Adipocyte (in vitro differentiated cells): ENCODE data around the gene AFF3.

ENCODE experiments used
- DNase-seq: peaks from one replicate; pipeline ENCODE4 v3.0.0-alpha.2; 2015; ENCODE audit warnings: low read depth
- H3K27me3 ChIP-seq: replicated peaks from 2 replicates; pipeline ENCODE4 v1.7.0; 2013; ENCODE audit warnings: mild to moderate bottlenecking, low read length, moderate library complexity; ENCODE audit not compliant: control insufficient read depth, insufficient read depth
- H3K36me3 ChIP-seq: 2 replicates; pipeline ENCODE4 v1.7.0; 2013; ENCODE audit warnings: low read length, mild to moderate bottlenecking, moderate library complexity; ENCODE audit not compliant: control insufficient read depth, insufficient read depth, severe bottlenecking
- H3K4me1 ChIP-seq: 2 replicates; pipeline ENCODE4 v1.7.0; 2013; ENCODE audit warnings: mild to moderate bottlenecking, low read length, moderate library complexity; ENCODE audit not compliant: control insufficient read depth, insufficient read depth
- H3K4me3 ChIP-seq: 2 replicates; pipeline ENCODE4 v1.7.0; 2013; ENCODE audit warnings: mild to moderate bottlenecking, low read length, moderate library complexity
- H3K9ac ChIP-seq: 2 replicates; pipeline ENCODE4 v1.7.0; 2013; ENCODE audit warnings: mild to moderate bottlenecking, low read length, moderate library complexity
- H3K9me3 ChIP-seq: 2 replicates; pipeline ENCODE4 v1.7.0; 2013; ENCODE audit warnings: mild to moderate bottlenecking, low read length, moderate library complexity; ENCODE audit not compliant: control insufficient read depth

AFF3 gene

DNA sequence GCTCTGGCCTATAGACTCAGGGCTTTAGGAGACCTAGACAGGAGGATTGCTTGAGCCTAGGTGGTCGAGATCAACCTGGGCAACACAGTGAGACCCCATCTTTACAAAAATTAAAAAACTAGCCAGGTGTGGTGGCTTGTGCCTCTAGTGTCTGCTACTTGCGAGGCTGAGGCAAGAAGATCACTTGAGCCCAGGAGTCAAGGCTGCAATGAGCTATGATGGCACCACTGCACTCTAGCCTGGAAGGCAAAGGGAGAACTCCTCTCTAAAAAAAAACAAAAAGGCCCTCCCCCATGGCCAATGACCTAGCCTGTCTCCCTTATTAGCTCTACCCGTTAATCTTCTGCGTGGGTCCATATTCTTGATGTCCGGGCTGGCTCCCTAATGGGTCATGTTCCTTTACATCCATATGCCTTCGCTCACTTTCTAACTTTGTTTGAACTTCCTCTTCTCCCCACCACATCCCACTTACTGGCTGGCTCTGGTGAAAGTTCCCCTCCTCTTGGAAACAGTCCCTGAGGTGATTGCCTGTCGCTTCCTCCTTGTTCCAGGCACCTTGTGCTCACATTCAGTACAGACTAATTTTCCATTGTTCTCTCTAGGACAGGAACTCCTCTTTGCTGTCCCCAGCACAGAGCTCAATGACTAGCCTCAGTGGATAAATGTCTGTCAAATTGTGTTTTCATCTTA lies 103.0 kb downstream of the AFF3 start:
- peaks cover 3% of the 10 kb centered on the region for H3K27me3 ChIP-seq
- H3K36me3 ChIP-seq, result no peaks in the 10 kb centered on the region
- no peak overlapping the region for H3K9ac ChIP-seq
- no peak for DNase-seq
- H3K4me1 ChIP-seq, result peaks cover 5% of the 10 kb centered on the region
- H3K4me3 ChIP-seq, result no peak overlapping the region
- H3K9me3 ChIP-seq, result no peaks in the 10 kb centered on the region

DNA sequence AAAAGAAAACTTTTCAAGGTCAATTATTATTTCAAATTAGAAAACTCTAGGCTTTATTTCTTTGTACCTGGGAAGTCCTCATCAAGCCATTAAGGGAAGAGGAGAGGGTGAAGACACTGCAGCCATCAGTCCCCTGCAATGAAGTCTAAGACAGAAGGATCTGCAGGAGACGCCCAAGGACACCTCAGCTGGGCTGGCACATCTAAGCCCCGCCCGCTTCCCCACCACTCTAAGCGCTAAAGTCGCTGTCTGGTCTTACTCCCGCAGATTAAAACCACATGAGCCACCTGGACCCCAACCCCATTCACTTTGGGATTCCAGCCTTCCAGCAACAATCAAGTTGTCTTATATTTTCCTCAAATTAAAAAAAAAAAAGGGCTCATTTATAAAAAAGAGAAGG lies 104.4 kb downstream of the AFF3 start:
- H3K9me3 ChIP-seq, result no peaks in the 10 kb centered on the region
- no peak overlapping the region for H3K9ac ChIP-seq
- H3K36me3 ChIP-seq, result no peaks in the 10 kb centered on the region
- peaks cover 3% of the 10 kb centered on the region for H3K27me3 ChIP-seq
- DNase-seq, result no peak
- peaks cover 3% of the 10 kb centered on the region for H3K4me1 ChIP-seq
- H3K4me3 ChIP-seq, result no peak overlapping the region

- peaks cover 3% of the 10 kb centered on the region for H3K27me3 ChIP-seq
- DNase-seq, result no peak
- no peaks in the 10 kb centered on the region for H3K36me3 ChIP-seq
- H3K9ac ChIP-seq, result no peak overlapping the region
- H3K4me1 ChIP-seq, result no peaks in the 10 kb centered on the region
- no peaks in the 10 kb centered on the region for H3K9me3 ChIP-seq
- no peak overlapping the region for H3K4me3 ChIP-seq
Observed at GRCh38 chr2:100036793-100037192, 105.6 kb downstream of the AFF3 start.

DNA sequence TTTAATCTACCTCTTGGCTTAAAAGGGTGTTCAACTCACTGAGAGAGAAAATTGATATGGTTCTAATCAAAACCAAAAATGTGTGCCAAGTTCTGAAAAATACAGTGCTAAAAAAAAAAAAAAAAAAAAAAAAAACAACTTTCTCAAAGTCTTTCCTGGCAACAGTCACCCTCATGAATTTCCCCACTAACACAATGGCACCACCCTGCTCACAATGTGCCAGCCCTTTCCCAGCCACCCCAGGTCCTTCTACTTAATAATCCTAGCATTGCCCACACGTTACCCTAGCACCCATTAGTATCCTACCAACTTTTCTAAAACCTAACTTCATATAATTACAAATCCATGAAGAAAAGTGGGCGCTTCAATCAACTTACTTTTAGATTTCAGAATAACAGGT lies 106.4 kb downstream of the AFF3 start:
- H3K36me3 ChIP-seq, result no peaks in the 10 kb centered on the region
- no peaks in the 10 kb centered on the region for H3K9me3 ChIP-seq
- H3K4me1 ChIP-seq, result no peaks in the 10 kb centered on the region
- H3K9ac ChIP-seq, result no peak overlapping the region
- no peak overlapping the region for H3K4me3 ChIP-seq
- DNase-seq, result peak; percentile 13
- peaks cover 3% of the 10 kb centered on the region for H3K27me3 ChIP-seq

DNA sequence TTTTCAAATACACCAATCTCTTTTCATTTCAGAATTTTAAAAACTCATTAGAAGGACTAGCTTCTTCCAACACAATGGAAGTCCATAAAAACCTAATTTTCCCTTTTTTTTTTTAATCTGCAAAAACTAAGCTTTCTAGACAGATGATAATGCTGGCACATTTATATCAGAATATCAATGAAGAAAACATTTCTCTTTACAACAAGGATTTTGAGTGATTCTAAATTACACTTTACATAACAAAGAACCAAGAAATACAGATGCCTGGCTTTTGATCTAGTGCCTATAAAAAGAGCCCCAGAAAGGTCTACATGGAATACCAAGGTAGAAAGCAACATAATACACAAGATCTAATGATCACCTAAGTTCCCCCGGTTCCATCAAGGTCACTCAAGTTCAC lies 108.0 kb downstream of the AFF3 start:
- no peaks in the 10 kb centered on the region for H3K9me3 ChIP-seq
- no peak for DNase-seq

GRCh38 chr2:100033976-100034375 lies 108.4 kb downstream of the AFF3 start:
- Histone ChIP-seq H3K27me3 (peaks cover 3% of the 10 kb centered on the region), H3K9me3 (no peaks in the 10 kb centered on the region), H3K4me3 (no peak overlapping the region), H3K36me3 (no peaks in the 10 kb centered on the region), H3K4me1 (no peaks in the 10 kb centered on the region), H3K9ac (no peak overlapping the region)
- DNase-seq, result peak; percentile 67

More for the DNA sequence above, 108.0 kb downstream of the AFF3 start:
- Histone ChIP-seq H3K9ac (no peak overlapping the region), H3K4me1 (no peaks in the 10 kb centered on the region), H3K36me3 (no peaks in the 10 kb centered on the region), H3K4me3 (no peak overlapping the region), H3K27me3 (peaks cover 3% of the 10 kb centered on the region)

DNA sequence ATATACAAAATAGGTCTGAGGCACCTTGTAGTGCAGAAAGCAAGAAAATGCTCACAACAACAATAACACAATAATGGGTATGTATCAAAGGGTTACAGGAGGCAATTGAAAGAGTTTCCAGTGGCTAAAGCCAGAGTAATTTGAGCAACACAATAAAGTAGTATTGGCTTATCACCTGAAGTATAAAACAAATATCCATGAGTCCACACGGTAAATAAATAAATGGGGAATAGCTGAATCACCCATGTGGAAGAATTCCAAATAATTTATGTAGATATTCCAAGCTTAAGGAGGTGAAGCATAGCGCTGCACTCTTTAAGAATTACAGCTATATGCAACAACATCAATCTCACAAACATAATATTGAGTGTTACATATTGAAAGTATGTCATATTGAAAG lies 110.8 kb downstream of the AFF3 start:
- Histone ChIP-seq H3K36me3 (no peaks in the 10 kb centered on the region), H3K9me3 (no peaks in the 10 kb centered on the region), H3K4me1 (no peaks in the 10 kb centered on the region), H3K27me3 (peaks cover 3% of the 10 kb centered on the region), H3K4me3 (no peak overlapping the region), H3K9ac (no peak overlapping the region)
- DNase-seq, result no peak

- H3K4me1 ChIP-seq, result no peaks in the 10 kb centered on the region
- H3K4me3 ChIP-seq, result no peak overlapping the region
- no peak for DNase-seq
- no peaks in the 10 kb centered on the region for H3K27me3 ChIP-seq
- H3K9me3 ChIP-seq, result no peaks in the 10 kb centered on the region
- no peak overlapping the region for H3K9ac ChIP-seq
- no peaks in the 10 kb centered on the region for H3K36me3 ChIP-seq
Observed at GRCh38 chr2:100029460-100029859, 112.9 kb downstream of the AFF3 start.

DNA sequence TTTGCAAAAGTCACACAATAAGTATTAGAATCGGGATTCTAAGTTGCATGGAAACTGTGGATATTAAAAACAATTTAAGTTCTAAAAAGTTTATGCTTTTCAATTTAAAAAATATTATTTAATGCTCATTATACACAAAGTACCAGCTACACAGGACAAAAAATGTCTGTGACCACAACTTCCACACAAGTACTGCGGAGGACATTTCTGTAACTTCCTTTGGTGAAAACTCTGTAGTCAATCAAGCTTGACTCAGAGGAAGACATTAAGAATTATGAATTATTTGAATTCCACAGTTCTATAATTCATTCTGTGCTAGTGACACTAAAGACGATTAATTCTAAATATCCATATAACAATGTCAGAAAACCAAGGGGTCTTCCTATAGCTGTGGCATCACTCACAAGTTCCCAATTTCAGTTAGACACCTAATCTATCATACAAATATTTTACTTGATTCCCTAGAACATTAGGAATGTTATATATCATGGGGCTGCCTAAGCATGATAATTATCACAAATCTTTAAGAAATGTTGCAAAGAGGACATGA lies 120.5 kb downstream of the AFF3 start:
- DNase-seq, result no peak
- Histone ChIP-seq H3K27me3 (peaks cover 18% of the 10 kb centered on the region), H3K4me3 (no peak overlapping the region), H3K4me1 (peaks cover 20% of the 10 kb centered on the region), H3K9me3 (no peaks in the 10 kb centered on the region), H3K9ac (no peak overlapping the region), H3K36me3 (no peaks in the 10 kb centered on the region)

GRCh38 chr2:100019499-100019898 lies 122.9 kb downstream of the AFF3 start:
- Histone ChIP-seq H3K9ac (no peak overlapping the region), H3K9me3 (no peaks in the 10 kb centered on the region), H3K4me1 (peaks cover 22% of the 10 kb centered on the region), H3K4me3 (no peak overlapping the region), H3K36me3 (no peaks in the 10 kb centered on the region), H3K27me3 (peaks cover 18% of the 10 kb centered on the region)
- DNase-seq, result no peak

DNA sequence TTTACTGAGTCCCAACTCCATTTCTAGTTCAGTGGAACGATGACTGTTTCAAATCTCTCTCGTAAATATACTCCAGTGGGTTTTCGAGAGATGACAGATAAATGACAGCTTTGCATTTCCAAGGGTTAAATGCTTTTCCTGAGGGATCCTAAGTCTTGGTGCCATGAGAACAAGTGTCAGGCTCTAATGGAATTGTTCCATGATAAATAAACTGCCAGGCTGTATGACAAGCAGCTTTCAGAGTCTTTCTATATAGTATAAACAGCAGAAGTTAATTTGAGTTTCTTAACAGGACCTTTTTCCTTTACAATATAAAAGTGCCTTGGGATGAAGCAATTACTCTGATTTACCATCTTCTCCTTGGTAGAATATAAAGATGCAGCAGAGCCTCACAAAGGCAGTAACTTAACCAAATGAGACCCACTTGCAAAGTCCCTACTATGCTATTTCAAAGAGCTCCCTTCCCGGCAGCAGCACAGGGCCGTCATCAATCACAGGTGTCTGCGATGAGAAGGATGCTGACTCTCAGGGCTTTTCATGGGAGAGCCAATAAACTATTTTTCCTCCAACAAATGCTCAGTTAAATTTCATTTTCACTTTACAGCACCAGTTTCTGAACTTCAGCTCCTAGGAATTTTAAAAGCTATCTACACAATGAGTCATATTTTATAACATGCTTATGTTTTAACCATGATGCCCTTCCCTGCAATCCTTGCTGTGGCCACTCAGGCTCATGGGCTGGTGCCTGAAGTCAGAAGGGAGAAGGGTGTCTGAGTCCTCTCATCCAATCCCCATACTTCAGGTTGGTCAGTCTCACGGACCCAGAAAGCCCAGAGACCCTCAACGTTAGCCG lies 123.8 kb downstream of the AFF3 start:
- H3K4me3 ChIP-seq, result no peak overlapping the region
- H3K9me3 ChIP-seq, result no peaks in the 10 kb centered on the region
- no peaks in the 10 kb centered on the region for H3K36me3 ChIP-seq
- peaks cover 18% of the 10 kb centered on the region for H3K27me3 ChIP-seq
- DNase-seq, result peak; percentile 73
- peaks cover 30% of the 10 kb centered on the region for H3K4me1 ChIP-seq
- H3K9ac ChIP-seq, result no peak overlapping the region
